DMS 273 treated with DMSO at 0.1 percent for 48 hours (cell line): Measurements from ENCODE around the gene RNF208.

Experiments used
- DNase-seq: peaks from one replicate; lab custom pipeline; 2025; lab: John Stamatoyannopoulos, UW

The RNF208 gene

DNA sequence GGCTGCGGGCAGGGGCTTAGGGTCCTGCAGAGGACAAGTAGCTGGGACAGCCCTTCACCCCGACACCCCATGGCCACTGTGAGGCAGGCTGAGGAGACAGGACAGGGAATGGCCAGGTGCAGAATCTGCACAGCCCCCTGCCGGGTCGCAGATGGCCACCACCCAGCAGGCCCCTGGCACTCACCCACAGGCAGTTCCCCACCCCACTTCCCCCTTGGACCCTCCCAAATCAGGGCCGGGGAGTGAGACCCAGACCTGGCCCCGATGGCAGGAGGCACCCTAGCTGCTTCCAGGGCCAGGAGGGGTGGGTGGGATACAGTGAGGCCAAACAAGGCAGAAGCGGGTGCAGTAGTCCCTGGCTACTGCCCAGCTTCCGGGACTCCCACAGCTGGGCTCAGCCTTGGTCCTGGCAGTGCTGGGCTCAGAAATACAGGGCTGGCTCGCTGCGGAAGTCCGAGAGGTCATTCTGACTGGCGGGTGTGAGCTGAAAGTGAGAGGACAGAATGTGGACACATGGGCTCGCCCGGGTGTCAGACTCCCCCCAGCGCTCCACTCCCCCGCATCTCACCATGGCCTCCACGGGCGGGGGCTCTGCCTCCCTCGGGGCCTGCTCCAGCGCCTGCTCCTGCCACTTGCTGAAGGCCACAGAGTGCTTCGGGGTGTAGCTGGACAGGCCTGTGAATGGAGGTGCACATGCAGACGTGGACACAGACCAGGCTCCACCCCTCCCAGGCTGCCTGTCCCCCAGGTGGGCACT, 30.2 kb downstream of the RNF208 start:
- DNase-seq, result no peak

DNA sequence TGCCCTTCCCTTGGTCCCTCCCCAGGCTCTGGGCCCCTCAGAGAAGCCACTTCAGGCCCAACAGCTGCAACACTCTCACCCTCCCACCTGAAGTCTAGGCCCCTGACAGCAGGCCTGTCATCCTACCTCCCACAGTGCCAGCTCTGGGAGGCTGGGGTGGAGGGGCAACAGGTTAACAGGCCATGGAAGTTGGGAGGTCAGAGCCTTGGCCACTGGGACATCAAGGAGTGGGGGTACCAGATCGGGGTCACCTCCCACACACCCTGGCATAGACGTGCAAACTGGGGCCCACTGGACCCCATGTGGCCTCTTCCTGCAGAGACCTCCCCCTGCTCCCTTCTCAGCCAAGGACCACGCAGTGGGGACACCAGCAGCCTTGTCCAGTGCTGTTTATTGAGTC, 30.8 kb downstream of the RNF208 start:
- no peak for DNase-seq

DNA sequence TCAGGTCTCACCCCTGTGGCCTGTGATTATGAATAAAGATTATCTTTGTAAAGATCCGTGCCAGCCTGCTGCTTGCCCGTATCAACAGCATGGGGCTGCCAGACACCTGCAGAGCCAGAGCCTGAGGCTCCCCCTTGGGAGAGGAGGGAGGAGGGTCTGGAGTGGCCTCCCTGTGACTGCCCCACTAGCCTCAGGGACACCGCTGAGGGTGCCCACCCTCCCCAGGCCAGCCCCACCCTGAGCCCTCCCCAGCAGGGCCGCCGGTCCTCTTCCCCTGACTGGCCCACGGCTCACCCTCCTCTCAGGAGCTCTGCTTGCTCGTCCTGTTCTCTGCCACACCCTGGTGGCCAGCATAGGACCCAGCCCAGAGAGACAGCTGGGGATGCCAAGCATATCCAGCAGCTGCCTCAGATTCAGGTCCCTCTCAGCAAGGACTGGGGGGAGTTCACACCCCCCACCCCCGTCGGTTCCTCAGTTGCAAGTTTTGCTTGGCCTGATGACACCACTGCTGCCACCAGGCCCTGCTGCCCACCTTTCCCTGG, 31.7 kb downstream of the RNF208 start:
- DNase-seq, result no peak

DNA sequence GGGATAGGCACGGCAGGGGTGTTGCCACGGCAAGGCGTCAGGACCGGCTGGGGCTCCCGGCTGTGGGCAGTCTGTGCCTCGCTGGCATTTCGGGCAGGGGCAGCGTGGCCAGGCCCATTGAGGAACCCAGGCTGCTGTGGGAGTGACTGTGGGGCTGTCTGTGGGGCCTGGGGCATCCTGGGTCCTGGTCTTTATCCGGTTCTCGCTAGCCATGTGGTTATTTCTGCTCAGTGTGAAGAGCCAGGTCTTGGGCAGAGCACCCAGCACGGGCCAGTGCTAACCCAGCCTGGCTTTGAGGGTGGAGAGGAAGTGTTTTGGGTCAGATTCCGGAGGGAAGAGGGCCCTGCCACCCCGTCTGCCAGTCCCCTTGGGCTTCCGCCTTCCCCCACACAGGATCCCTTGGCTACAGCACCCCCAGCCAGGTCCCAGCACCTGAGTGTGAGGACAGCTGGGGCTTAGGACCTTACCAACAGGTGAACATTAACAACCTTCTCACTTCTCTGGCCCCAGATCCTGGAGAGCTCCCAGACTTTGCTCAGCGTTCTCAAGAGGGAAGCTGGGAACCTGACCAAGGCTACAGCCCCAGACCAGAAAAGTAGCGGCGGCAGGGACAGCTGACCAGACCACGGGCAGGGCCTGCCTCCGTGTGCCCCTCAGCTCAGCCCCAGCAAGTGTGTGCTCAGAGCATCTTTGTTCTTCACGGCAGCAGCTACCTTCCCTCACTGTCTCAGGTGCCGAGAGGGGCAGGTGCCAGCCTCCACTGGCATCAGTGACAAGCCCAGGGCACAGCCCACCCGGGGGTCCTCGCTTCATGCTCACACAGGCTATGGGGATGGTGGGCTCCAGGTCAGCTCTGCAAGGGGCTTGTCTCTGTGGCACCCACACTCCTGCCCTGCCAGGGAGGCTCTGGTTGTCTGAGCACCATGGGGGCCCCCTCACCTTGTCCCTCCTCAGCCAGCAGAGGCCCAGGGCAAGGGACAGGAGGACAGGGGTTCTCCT, 32.4 kb downstream of the RNF208 start:
- DNase-seq, result no peak

DNA sequence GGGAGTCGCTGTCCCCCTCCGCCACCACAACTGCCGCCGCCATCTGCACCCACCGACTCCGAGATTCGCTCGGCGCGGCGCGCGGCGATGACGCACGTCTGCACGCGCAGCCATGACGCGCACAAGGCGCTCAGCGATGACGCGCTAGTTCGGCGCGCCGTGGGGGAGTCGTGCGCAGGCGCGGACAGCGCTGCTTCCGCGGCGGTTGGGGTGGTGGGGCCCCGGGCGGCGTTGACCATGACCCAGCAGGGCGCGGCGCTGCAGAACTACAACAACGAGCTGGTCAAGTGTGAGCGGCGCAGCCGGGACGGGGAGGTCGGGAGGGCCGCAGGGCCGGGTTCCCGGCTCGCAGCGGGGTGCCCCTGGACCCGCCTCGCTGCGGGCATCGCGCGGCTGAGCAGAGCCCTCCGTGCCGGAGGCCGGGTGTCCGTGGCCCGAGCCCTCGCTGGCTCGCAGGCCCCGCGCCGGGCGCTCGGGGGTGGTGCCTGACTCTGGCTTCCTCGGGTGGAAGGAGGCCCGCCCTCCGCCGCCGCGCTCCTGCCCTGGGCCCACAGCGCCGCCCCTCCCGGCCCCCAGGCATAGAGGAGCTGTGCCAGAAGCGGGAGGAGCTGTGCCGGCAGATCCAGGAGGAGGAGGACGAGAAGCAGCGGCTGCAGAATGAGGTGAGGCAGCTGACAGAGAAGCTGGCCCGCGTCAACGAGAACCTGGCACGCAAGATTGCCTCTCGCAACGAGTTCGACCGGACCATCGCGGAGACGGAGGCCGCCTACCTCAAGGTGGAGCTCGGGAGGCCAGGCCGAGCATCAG, 33.3 kb downstream of the RNF208 start, which contains the start of the genes ANAPC2 and SSNA1:
Gene ANAPC2, minus strand, starts transcription at position 71 of the 807 bp plus-strand sequence. Its CDS starts 28 bp downstream, at position 43.
Gene SSNA1, plus strand, starts transcription at position 187 of the 807 bp plus-strand sequence. Its CDS starts 51 bp downstream, at position 238.
- DNase-seq, result peak; percentile 62

DNA sequence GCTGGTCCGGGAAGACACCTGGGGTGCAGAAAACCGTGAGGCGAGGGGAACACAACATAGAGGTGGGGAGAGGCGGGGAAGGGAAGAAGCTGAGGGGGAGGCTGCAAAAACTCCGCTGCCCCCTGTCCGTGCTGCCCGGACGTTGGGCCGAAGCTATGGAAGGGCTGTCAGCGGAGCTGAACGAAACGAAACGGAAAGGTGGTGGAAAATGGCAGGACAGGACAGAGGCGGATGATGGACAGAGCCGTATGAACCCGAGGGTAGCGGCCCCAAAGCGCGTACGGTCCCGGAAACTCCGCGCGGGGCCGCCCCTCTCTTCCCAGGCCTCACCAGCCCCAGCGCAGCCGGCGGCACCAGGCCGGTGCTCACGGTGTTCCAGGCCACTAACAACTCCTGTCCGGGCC, 34.0 kb downstream of the RNF208 start:
- DNase-seq, result no peak

DNA sequence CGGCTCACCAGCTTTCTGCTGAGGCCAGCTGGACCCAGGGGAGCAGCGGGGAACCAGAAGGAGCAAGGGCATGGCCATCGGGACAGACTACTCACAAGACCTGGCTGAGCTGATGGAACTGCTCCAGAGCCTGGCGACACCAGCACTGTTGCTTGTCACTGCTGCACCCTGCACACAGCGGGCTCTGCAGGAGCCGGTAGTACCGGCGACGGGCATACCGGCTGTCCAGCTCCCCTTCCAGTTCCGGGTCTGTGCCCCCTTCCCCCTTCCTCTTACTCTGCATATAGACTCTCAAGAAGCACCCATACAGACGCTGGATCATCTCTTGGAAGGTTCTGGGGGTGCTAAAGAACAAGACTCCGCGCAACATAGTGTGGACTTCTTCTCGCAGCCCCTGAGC, 34.7 kb downstream of the RNF208 start:
- DNase-seq, result no peak

DNA sequence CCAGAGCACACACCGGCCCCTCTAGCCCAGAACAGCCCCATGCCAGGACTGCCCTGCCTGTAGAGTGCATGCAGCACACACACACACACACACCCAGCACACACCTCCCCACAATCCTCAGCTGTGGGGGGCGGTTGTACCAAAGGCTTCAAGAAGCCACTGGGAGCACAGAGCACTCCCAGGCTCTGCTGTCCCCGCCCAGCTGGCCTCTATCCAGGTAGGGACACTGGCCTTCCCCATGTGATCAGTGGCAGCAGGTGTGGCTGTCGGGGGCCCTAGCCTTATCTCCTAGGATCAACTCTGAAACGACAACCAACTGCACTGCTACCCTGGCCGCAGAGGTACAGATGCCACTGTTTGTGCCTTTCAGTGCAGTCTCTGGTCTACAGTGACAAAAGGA, 35.7 kb downstream of the RNF208 start:
- DNase-seq, result no peak

DNA sequence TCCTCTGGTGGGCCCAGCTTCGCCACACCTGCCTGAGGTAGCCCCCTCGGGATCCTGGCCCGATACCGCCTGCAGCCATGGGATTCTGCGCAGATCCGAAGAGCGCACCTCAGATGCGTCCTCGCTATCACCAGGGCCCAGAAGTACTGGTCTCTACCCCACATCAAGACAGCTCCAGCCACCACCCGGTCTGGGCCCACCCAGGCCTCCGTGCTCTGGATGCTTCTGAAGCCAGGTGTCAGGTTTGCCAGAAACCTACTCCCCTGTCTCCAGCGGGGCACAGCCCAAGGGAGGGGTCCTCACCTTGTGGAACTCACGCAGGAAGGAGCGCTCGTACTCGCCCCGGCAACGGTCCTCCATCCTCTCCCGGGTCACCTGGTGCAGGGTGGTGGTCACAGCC, 36.1 kb downstream of the RNF208 start:
- DNase-seq, result no peak

DNA sequence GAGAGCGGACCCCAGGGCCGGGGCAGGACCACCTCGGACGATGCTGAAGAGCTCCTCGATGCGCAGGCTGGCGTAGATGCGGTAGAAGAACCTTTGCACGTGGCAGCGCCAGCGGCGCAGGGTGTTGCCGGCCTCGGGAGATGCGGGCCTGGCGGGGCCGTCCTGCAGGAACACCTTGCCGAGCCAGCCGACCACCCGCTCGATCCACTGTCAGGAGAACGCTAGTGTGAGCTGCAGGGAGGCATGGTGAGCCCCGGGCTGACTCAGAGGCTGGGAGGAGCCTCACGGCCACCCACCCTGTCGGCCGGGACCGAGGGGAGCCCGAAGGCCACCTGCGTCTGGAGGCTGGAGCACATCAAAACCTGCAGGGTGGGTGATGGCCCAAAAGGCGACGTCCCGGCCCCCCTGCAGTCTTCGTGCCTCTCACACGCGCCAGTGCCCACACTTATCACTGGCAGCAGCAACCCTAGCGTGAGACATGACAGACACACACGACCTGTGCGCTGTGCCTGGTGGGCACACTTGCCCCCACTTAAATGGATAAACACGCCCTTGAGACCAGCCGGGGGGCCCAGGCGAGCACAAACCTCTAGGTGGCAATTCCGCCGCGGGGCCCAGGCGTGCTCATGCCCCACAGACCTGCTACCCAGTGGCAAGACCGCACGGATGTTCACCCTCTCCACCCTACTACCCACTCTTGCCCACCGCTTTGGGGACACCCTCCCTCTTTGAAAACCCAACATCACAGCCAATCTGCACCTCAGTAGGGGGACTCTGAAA, 37.0 kb downstream of the RNF208 start:
- DNase-seq, result no peak

DNA sequence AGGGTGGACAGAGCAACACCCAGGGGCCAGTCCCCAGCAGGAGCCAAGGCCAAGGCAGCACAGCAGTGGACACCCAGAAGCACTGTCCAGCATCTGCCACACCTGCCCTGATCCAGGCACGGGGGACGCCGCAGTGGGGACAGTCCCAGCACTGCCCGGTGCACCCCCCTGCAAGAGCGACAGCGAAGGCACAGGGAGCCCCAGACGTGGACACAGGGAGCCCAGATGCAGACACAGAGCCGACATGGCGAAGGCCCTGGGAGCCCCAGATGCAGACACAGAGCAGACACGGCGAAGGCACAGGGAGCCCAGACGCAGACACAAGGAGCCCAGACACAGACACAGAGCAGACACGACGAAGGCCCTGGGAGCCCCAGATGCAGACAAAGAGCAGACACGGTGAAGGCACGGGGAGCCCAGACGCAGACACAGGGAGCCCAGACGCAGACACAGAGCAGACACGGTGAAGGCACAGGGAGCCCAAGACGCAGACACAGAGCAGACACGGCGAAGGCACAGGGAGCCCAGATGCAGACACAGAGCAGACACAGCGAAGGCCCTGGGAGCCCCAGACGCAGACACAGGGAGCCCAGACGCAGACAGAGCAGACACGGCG, 38.0 kb downstream of the RNF208 start:
- DNase-seq, result no peak

DNA sequence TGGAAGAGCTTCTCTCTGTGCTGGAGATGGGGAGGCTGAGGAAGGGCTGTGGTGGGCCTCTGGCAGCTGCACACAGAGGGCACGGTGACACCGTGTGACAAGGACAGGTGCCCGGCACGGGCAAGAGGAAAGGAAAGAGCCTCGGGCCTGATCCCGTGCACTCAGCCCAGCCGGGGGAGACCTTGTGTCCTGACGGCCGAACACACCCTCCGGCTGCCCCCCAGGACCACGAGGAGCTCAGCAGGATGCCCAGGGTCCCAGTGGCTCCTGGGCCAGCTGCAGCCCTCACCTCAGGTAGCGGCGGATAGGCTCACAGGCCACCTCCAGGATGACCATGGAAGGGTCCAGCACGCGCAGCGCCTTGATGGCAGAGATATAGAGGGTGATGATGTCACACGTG, 39.2 kb downstream of the RNF208 start:
- no peak for DNase-seq

DNA sequence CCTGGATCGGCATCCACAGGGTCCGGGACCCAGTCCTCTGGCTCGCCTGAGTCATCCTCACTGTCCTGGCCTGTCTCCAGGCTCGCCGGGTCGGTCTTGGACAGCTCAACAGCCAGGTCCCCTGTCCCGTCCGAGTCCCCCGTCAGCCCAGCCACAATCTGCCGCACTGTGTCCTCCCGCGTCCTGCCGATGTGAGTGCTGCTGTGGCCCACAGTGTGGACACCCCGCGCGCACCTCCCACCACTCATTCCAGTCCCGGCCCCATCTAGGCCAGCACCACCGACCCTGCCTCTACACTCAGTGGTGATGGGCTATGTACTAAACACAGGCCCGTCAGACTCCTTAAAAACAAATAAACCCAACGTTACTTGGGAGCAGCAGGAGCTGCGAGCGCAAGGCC, 40.4 kb downstream of the RNF208 start:
- no peak for DNase-seq

DNA sequence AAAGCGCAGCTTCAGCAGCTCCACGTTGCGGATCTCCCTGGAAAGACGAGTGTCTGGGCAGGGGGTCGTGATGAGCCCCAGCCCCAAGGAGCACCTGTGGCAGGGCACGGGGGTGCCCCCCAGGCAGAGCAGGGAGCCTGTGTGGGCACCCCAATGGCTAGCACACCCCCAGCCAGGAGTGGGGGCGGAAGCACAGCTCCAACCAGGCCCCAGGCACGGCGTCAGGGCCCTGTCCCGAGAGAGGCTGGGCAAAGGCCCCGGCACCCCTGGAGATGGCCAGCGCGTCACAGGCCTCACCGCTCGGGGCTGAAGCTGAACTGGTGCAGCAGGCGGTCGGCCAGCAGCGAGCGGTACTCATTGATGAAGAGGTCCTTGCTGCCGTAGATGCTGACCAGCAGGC, 41.5 kb downstream of the RNF208 start:
- no peak for DNase-seq

DNA sequence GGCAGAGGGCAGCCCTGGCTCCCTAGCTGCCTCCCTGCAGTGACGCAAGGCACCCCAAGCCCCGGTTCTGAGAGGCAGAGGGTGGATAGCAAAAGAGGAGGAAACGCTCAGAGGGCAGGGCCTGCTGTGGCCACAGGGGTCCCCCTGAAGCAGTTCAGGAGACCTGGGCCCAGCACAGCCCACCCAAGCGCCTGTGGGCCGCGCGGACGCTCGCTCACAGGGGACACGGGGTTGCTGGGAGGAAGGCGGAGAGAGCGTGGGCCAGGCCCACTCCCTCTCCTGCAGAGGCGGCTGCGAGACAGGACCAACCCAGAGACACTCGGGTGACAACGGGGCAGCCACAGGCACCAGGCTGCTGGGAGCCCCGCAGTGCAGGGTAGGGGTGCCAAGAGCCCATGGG, 42.3 kb downstream of the RNF208 start:
- DNase-seq, result no peak

DNA sequence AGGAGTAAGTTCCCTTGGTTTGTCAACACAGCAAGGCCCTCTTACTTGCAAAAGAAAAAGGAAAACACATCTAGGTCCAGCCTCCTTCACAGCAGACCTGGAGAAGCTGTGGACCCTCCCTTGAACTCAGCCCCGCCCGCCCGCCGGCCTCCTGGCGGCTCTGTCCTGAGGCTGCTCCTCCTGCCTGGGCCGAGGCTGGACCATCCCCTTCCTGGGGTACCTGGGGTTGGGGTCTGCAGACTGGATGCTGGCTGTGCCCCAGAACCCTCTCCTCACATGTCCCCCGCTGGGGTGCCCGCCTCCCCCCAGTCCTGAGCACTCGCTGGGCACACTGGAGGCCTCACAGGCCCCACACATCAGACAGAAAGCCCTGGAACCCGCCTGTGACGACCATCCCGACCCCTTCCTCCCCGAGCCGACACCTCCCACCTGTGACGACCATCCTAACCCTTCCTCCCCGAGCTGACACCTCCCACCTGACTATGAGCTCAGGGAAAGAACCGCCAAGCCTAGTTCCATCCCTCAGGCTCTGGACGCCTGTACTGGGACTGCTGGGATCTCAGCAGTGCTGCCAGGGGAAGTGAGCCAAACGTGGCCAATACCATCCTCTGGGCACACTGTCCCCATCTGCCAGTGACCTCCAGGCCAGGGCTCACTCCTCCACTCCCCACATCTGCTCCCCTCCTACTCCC, 43.0 kb downstream of the RNF208 start:
- DNase-seq, result no peak

DNA sequence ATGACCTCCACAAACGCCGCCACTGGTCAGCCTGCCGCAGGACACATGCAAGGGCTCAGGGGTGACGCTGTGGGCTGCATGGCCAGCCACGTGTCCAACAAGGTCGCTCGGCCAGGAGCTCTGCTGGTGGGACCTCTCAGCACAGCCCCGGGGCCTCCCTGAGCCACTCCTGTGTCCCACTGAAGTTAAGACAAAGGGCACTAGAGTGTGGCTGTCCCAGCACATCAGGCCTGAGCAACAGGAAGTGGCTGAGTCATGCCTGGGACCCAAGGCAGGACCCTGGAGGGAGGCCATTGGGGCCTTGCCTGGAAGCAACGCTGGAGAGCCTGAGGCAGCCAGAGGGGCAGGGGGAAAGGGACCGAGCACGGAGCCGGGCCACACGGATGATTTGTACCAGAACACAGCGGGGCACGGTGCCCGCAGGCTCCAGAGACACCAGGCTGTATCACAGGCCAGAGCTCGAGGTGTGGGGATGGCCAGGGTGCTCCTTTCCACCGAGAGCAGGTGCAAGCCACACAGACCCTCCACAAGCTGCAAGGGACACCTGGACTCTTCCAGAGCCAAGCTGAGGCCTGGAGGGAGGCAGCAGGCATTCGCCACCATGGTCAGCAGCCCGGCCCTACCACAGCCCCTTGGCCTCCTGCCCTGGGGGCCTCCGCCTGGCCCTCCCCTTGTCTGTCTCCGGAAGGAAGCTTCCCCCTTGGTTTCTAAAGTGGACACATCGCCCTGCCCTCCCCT, 43.7 kb downstream of the RNF208 start:
- no peak for DNase-seq

DNA sequence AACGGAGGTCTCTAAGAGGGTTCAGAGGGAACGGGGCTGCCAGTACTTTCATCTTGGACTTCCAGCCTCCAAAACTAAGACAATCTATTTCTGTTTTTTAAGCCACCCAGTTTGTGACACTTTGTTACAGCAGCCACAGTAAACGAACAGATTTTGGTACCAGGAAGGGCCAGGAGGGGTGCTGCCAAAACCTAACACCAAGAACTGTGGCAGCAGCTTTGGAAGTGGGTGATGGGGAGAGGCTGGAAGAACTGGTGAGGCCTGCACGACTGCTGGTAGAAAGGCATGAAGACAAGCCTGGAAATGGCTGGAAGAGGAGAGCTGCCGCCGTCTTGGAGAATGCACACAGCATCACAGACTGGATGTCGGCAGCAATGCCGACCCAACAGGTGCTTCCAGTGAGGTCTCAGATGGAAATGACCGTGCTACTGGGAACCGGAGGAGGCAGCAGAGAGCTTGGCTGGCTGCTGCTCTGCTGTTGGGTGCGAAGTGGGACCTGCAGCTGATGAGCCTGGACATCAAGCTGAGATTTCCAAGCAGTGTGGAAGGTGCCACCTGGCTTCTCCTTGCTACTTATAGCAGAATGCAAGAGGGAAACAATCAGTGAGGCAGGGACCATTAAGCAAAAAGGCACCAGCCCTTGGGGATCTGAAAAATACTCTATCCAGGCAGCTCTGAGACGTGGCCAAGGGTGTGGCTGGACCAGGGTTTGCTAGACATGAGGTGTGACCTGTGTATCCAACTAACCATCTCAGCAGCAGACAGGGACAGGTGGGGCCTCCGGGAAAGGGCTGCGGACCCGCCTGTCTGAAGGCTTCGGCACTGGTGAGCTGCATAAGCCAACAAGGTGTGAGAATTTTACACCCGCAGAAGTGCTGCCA, 45.5 kb downstream of the RNF208 start:
- DNase-seq, result peak; percentile 40
